IPS DF 6.9 (cell line): ENCODE results near the gene NAB2.
"Not testable (repeated sequence)": the region's sequence is repeated elsewhere in the genome, so short reads cannot be mapped to it uniquely, and the experiment has no call there.

Experiments
- DNase-seq: peaks from one replicate; pipeline ENCODE4 v3.0.0-alpha.2; 2013; ENCODE audit warnings: low read depth, low spot score
- H3K27ac ChIP-seq: one replicate; pipeline ENCODE4 v1.5.1; 2013; ENCODE audit warnings: low read length, control low read depth
- H3K27me3 ChIP-seq: 2 replicates; pipeline ENCODE4 v1.6.1; 2013; ENCODE audit warnings: mild to moderate bottlenecking, low read length; ENCODE audit not compliant: control insufficient read depth, insufficient read depth
- H3K36me3 ChIP-seq: 2 replicates; pipeline ENCODE4 v1.6.1; 2013; ENCODE audit warnings: low read length; ENCODE audit not compliant: control insufficient read depth, insufficient read depth
- H3K4me1 ChIP-seq: 2 replicates; pipeline ENCODE4 v1.6.1; 2013; ENCODE audit warnings: low read length; ENCODE audit not compliant: control insufficient read depth, insufficient read depth
- H3K4me3 ChIP-seq: 2 replicates; pipeline ENCODE4 v1.5.1; 2013; ENCODE audit warnings: mild to moderate bottlenecking, low read length
- H3K9me3 ChIP-seq: 2 replicates; pipeline ENCODE4 v1.6.1; 2013; ENCODE audit warnings: low read length, inconsistent platforms; ENCODE audit not compliant: control insufficient read depth, insufficient read depth
- WGBS: extraction: QIAGEN DNeasy Blood & Tissue Kit; methylation state at CpG from one replicate; pipeline ENCODE4 v1.1.7; 2013; ENCODE audit warnings: mixed read lengths, missing lambda C conversion rate; ENCODE audit not compliant: insufficient read length, insufficient coverage; 5-methylcytosine and 5-hydroxymethylcytosine counted together

The NAB2 gene

DNA sequence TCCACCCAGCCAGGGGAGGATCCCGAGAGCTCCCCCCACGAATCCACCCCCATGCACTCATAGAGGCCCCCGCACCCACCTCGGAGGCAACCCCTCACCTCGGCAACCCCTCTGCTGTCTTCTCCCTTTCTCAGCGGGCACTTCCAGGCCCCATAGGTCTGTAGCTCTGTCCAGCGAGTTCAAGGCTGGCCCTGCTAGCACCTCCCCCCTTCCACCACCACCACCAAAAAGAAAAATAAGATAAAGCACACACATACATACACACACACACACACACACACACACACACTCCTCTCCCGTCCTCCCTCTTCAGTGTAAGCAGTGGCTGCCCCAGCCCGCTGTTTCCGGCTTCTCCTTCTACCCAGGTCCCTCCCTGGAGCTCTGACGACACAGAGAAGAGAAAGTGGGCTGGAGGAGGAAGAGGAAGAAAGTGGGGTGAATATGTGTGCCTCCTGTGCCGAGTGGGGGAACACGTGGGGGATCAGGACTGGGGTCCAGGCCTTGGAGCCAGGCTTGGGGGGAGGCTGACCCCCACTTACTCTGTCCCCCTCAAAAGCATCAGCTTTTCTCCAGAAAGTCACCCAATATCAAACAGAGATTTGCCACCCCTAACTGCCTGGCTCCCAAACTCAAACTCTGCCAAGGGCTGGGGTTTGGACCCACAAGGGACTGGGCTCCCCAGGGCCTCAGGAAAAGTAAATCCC is 22.3 kb downstream of the NAB2 start, which contains the start of gene STAT6:
Gene STAT6 (minus strand): TSS at position 332 of the 704 bp plus-strand sequence. CDS start 3,084 bp downstream, outside the sequence.
- no peak for DNase-seq
- Histone ChIP-seq H3K27me3 (no peaks in the 10 kb centered on the region), H3K36me3 (no peaks in the 10 kb centered on the region), H3K4me3 (peak within 1 kb of the TSS; percentile 19; the same call in 1 of the 2 replicates), H3K4me1 (peaks cover 2% of the 10 kb centered on the region; the same call in 1 of the 2 replicates), H3K9me3 (no peaks in the 10 kb centered on the region), H3K27ac (peak within 1 kb of the TSS; percentile 12)
- WGBS: no CpG with 5 or more reads among the region's 13 CpGs

DNA sequence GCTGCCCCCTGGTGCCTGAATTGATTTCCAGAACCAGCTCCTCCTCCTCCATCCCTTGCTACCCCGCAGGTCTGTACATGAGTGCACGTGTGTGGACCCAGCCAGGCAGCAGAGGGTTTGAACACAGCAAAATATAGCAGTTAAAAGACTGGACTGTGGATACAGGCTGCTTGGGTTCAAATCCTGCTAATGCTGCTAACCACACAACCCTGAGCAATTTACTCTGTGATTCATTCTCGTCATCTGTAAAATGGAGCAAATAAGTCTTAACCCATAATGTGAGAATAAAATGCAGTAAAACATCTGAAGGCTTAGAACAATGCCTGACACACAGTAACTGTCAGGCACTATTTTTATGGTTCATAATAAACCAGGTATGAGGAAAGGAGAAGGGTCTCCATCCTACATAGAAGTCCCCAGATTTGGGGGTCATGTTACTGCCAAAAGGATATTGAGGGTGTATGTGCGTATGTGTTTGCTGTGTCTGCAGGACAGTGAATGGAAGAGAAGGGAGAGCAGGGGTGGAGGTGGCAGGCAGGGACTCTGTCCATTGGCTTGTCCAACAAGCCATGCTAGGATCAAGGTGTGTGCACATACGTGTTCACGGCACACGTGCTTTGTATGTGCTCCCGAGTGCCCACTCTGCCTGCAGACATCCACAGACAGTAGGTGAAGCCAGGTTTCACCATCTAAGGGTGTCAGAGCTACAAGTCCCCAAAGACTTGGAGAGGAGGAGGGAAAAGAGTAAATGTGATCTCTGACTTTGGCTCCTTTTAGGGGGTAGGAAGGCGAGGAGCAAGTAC is 23.8 kb downstream of the NAB2 start:
- Histone ChIP-seq H3K36me3 (no peaks in the 10 kb centered on the region), H3K9me3 (no peaks in the 10 kb centered on the region), H3K27ac (no peak overlapping the region), H3K27me3 (no peaks in the 10 kb centered on the region), H3K4me3 (no peak overlapping the region), H3K4me1 (peaks cover 2% of the 10 kb centered on the region; the same call in 1 of the 2 replicates)
- WGBS: no CpG with 5 or more reads among the region's 9 CpGs
- no peak for DNase-seq

DNA sequence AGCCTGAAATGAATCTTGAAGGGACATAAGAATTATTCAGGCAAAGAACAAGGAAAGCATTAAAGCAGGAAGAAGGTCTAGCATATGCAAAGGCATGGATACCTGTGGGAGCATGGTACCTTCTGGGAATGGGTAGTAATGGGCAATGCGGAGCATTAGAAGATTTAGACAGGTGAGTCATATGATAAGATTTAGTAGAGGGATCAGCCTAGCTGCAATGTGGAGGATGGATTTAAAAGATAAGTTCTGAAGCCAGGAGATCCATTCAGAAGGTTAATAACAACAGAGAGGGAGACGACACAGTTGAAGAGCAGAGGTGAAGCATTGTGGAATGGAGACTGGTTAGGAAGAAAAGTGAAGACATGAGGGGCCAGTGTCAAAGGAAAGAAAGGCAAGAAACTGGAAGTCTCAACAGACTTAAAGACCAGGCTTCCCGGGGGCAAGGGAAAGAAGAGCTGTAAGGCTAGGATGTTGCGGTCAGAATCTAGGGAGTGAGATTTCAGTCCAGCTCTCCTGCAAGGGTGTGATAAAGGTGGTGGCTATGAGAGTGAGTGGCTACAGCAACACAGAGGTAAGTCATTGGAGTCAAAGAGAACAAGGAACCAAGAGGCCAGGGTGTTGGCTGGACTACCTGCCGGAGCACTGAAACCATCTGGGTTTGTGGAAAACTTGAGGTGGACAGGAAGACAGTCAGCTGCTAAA is 27.8 kb downstream of the NAB2 start:
- DNase-seq: no peak
- Histone ChIP-seq H3K9me3 (no peaks in the 10 kb centered on the region), H3K4me1 (no peaks in the 10 kb centered on the region; the same call in 1 of the 2 replicates), H3K4me3 (no peak overlapping the region), H3K27ac (no peak overlapping the region), H3K27me3 (no peaks in the 10 kb centered on the region), H3K36me3 (no peaks in the 10 kb centered on the region)
- no CpG with 5 or more reads among the region's 5 CpGs for WGBS

DNA sequence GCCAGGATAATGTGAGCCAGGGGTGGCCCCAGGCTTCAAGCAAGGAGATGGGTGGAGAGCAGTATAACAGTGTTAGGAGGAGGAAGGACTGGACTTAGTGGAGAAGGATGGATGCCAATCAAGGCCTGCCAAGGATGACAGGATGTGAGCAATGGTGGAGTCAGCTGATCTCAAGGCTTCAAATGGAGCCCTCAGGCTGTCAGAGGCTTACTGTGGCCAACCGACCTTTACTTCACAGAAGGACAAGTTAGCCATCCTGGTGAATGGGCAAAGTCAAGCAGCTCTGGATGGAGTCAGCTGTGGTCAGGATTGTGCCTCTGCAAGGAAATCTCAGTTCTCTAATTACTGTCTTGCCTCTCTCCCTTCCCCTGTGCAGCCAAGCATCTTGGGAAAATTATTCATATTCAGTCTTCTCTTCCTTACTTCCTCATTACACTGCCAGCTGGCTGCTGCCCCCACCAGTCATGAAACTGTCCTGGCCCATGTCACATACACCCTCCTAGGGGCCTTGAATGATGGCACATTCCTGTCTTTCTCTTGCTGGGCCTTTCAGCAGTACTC is 29.9 kb downstream of the NAB2 start:
- no peaks in the 10 kb centered on the region for H3K4me1 ChIP-seq
- no peak overlapping the region for H3K4me3 ChIP-seq
- no peak overlapping the region for H3K27ac ChIP-seq
- no peaks in the 10 kb centered on the region for H3K27me3 ChIP-seq
- no peak for DNase-seq
- no CpG with 5 or more reads among the region's 1 CpG for WGBS
- no peaks in the 10 kb centered on the region for H3K36me3 ChIP-seq
- H3K9me3 ChIP-seq: no peaks in the 10 kb centered on the region

DNA sequence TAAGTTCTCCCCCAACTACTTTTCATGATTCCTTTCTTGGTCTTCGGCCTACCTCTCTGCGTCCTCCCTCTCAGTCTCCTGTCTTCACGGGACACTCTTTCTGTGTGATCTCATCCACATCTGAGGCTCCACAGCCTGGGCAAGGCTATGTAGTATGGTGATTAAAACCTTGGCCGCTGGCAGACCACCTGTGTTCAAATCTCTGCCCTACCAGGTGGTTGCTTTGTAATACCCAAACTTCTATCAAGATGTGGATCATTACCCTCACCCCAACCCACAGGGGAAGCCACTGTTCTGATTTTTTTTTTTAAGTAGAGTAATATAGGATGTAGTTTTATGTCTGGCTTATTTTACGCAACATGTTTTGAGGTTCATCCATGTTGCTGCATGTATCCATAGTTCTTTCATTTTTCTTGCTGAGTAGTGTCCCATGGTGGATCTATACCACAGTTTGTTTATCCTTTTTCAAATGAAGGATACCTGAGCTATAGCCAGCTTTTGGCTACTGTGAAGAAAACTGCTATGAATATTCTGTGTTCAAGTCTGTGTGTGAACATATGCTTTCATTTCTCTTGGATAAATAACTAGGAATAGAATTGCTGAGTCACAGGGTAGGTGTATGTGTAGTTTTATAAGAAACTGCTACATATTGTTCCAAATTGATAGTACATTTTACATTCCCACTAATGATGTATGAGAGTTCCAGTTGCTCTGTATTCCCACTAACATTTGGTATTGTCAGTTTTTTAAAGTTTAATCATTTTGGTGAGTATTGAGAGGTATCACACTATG is 30.6 kb downstream of the NAB2 start:
- Histone ChIP-seq H3K36me3 (no peaks in the 10 kb centered on the region), H3K4me1 (no peaks in the 10 kb centered on the region), H3K4me3 (no peak overlapping the region), H3K9me3 (no peaks in the 10 kb centered on the region), H3K27ac (no peak overlapping the region), H3K27me3 (no peaks in the 10 kb centered on the region)
- no CpG with 5 or more reads among the region's 5 CpGs for WGBS
- DNase-seq: no peak

DNA sequence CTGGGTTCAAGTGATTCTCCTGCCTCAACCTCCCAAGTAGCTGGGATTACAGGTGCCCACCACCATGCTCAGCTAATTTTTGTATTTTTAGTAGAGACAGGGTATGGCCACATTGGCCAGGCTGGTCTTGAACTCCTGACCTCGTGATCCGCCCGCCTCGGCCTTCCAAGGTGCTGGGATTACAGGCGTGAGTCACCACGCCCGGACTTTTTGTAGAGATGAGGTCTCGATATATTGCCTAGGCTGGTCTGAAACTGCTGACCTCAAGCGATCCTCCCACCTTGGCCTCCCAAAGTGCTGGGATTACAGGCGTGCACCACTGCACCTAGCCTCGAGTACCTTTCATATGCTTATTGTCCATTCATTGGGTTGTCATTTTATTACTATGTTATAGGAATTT is 31.8 kb downstream of the NAB2 start:
- H3K36me3 ChIP-seq, H3K4me1 ChIP-seq, H3K9me3 ChIP-seq, DNase-seq, H3K27ac ChIP-seq, H3K27me3 ChIP-seq, H3K4me3 ChIP-seq: not testable (repeated sequence)
- WGBS: no CpG with 5 or more reads among the region's 11 CpGs

DNA sequence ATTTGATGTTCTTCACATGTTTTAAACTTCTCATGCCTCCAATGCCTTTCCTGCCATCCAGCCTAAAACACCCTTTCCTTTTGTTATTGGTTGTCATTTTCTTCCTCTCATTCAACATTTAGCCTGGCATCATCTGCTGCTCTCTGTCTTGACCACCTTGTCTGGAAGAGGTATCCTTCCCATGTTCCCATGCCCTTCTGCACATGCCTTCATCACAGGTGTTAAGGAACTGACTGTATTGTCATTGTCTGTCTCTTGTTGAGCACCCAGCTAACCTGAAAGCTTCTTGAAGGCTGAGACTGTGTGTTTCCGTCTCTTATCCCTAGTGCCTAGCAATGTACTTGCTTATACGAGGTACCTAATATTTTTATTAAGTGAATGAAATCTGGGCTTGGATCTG is 34.9 kb downstream of the NAB2 start:
- WGBS: no CpG with 5 or more reads among the region's 2 CpGs
- no peaks in the 10 kb centered on the region for H3K9me3 ChIP-seq
- peaks cover 2% of the 10 kb centered on the region; the same call in 1 of the 2 replicates for H3K4me1 ChIP-seq
- H3K27ac ChIP-seq: no peak overlapping the region
- DNase-seq: no peak
- H3K4me3 ChIP-seq: no peak overlapping the region
- no peaks in the 10 kb centered on the region for H3K36me3 ChIP-seq
- no peaks in the 10 kb centered on the region for H3K27me3 ChIP-seq

DNA sequence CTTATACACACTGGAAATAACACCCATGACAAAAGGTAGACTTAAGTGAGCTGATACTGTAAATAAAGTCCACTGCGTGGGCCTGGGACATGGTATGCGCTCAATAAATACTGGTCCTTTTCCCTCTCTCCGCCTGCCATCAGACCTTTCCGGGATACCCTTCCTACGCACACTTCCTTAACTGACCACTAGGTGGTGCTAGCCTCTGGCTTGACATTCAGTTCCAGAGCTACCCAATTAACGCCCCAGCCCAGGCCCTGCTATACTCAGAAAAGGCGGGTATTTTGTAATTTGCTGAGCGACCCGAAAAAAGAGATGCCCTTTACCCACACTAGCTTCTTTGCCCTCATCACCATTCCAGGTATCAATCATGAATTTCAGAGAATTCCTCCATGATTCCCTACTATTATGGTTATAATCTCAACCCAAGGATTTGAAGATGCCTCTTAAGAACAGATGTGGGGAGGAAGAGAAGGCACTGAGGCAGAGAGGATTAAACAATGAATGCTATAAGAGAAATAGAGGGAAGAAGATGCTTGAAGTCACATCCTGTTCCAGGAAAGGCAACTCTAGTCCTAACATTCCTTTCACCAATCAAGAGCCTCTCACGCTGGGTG is 35.5 kb downstream of the NAB2 start:
- Histone ChIP-seq H3K4me1 (peaks cover 2% of the 10 kb centered on the region; the same call in 1 of the 2 replicates), H3K9me3 (no peaks in the 10 kb centered on the region), H3K36me3 (no peaks in the 10 kb centered on the region), H3K27me3 (no peaks in the 10 kb centered on the region), H3K4me3 (no peak overlapping the region), H3K27ac (no peak overlapping the region)
- no CpG with 5 or more reads among the region's 10 CpGs for WGBS
- DNase-seq: no peak

DNA sequence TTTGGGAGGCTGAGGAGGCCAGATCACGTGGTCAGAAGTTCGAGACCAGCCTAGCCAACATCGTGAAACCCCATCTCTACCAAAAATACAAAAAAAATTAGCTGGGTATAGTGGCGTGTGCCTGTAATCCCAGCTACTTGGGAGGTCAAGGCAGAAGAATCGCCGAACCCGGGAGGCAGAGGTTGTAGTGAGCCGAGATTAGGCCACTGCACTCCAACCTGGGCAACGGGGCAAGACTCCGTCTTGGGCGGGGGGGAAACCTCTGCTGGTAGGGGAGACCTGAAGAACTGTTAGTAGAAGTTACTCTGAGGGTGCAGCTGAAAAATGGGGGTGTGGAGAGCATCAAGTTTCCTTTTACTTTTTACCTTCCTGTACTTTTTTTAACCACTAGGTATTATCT is 37.1 kb downstream of the NAB2 start:
- no peak for DNase-seq
- Histone ChIP-seq H3K36me3 (no peaks in the 10 kb centered on the region), H3K4me1 (peaks cover 5% of the 10 kb centered on the region; the same call in 1 of the 2 replicates), H3K4me3 (no peak overlapping the region), H3K9me3 (no peaks in the 10 kb centered on the region), H3K27me3 (no peaks in the 10 kb centered on the region), H3K27ac (no peak overlapping the region)
- WGBS: no CpG with 5 or more reads among the region's 11 CpGs
